ENCODE data around the gene ANKRD33. TPM values are rescaled to one million over a fixed set of nuclear protein-coding genes. Genes with fewer than 3 reads are reported as not detected.

The ANKRD33 gene
- total RNA-seq (ENCODE audit: insufficient read depth, low replicate concordance): 2.9 TPM

- DNase-seq (ENCODE audit: low spot score): no peak
These were observed at the start of gene ANKRD33 for GRCh38 chr12:51887476-51888315. Gene ANKRD33, plus strand, starts transcription at chr12:51888103. Its CDS starts 84 bp downstream, at chr12:51888187.

- no peak for DNase-seq (ENCODE audit: low spot score)
These were observed 49.1 kb upstream of the ANKRD33 start for GRCh38 chr12:51838762-51839161.

- DNase-seq (ENCODE audit: low spot score): no peak
These were observed 48.5 kb upstream of the ANKRD33 start for GRCh38 chr12:51839310-51839947.

GRCh38 chr12:51840966-51841365 is 46.9 kb upstream of the ANKRD33 start:
- peak; percentile 33 for DNase-seq (ENCODE audit: low spot score)

GRCh38 chr12:51841727-51842126 is 46.2 kb upstream of the ANKRD33 start:
- DNase-seq (ENCODE audit: low spot score): peak; percentile 74

GRCh38 chr12:51844854-51845253 is 43.0 kb upstream of the ANKRD33 start:
- no peak for DNase-seq (ENCODE audit: low spot score)

GRCh38 chr12:51845482-51845881 is 42.4 kb upstream of the ANKRD33 start:
- DNase-seq (ENCODE audit: low spot score): no peak

GRCh38 chr12:51846271-51846691 is 41.6 kb upstream of the ANKRD33 start:
- DNase-seq (ENCODE audit: low spot score): no peak

- DNase-seq (ENCODE audit: low spot score): peak; percentile 56
These were observed 40.8 kb upstream of the ANKRD33 start for GRCh38 chr12:51846911-51847642.

GRCh38 chr12:51847643-51848325 is 40.1 kb upstream of the ANKRD33 start:
- no peak for DNase-seq (ENCODE audit: low spot score)

- no peak for DNase-seq (ENCODE audit: low spot score)
These were observed 39.6 kb upstream of the ANKRD33 start, which contains the start of gene FIGNL2 for GRCh38 chr12:51848326-51848727. Gene FIGNL2, minus strand, starts transcription at chr12:51848718. Its CDS starts 26,305 bp downstream, at chr12:51822413.

- no peak for DNase-seq (ENCODE audit: low spot score)
These were observed 38.8 kb upstream of the ANKRD33 start for GRCh38 chr12:51848841-51849735.

GRCh38 chr12:51850081-51850964 is 37.6 kb upstream of the ANKRD33 start:
- DNase-seq (ENCODE audit: low spot score): no peak

GRCh38 chr12:51850965-51851299 is 37.0 kb upstream of the ANKRD33 start:
- no peak for DNase-seq (ENCODE audit: low spot score)

- no peak for DNase-seq (ENCODE audit: low spot score)
These were observed 36.3 kb upstream of the ANKRD33 start for GRCh38 chr12:51851413-51852124.

GRCh38 chr12:51852404-51853137 is 35.3 kb upstream of the ANKRD33 start:
- no peak for DNase-seq (ENCODE audit: low spot score)

- peak; percentile 65 for DNase-seq (ENCODE audit: low spot score)
These were observed 32.1 kb upstream of the ANKRD33 start for GRCh38 chr12:51855586-51856428.

All from umbilical cord (tissue), 2 donors.